WERI-Rb-1 (cell line): Measurements from ENCODE around the gene TAX1BP3.

ENCODE experiments used
- DNase-seq: peaks from one replicate; pipeline ENCODE4 v3.0.0-alpha.2; 2020
- H3K27ac ChIP-seq: fragments of 250-450 bp; sonication (Bioruptor Pico); 2 replicates; pipeline ENCODE4 v1.5.1; 2020; ENCODE audit warnings: mild to moderate bottlenecking, moderate library complexity
- H3K27me3 ChIP-seq: fragments of 250-450 bp; sonication (Bioruptor Pico); 2 replicates; pipeline ENCODE4 v1.5.1; 2021; ENCODE audit warnings: mild to moderate bottlenecking, low read depth, moderate library complexity; ENCODE audit not compliant: insufficient read depth, severe bottlenecking
- H3K36me3 ChIP-seq: fragments of 250-450 bp; sonication (Bioruptor Pico); 2 replicates; pipeline ENCODE4 v1.5.1; 2020; ENCODE audit warnings: mild to moderate bottlenecking, moderate library complexity
- H3K4me3 ChIP-seq: 2 replicates; pipeline ENCODE4 v1.5.1; 2011; ENCODE audit warnings: low read depth, mild to moderate bottlenecking, control low read depth, low read length
- H3K9me3 ChIP-seq: fragments of 250-450 bp; sonication (Bioruptor Pico); 2 replicates; pipeline ENCODE4 v1.5.1; 2021; ENCODE audit warnings: mild to moderate bottlenecking, moderate library complexity; ENCODE audit not compliant: severe bottlenecking
- TF ChIP-seq, protein P1 (sequence below): IDR thresholded peaks from 2 replicates; pipeline ENCODE4 v1.5.1; 2011; ENCODE audit warnings: low read depth, mild to moderate bottlenecking, control low read depth, inconsistent platforms, low read length

TAX1BP3 gene

DNA sequence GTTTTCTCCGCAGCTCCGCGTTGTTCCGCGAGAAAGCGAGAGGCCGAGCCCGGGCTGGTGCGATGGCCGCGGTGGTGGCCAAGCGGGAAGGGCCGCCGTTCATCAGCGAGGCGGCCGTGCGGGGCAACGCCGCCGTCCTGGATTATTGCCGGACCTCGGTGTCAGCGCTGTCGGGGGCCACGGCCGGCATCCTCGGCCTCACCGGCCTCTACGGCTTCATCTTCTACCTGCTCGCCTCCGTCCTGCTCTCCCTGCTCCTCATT, 638 bp upstream of the TAX1BP3 start:
- H3K9me3 ChIP-seq: no peaks in the 10 kb centered on the region
- DNase-seq: no peak
- H3K36me3 ChIP-seq: peaks cover 33% of the 10 kb centered on the region
- TF ChIP-seq, protein P1, sequence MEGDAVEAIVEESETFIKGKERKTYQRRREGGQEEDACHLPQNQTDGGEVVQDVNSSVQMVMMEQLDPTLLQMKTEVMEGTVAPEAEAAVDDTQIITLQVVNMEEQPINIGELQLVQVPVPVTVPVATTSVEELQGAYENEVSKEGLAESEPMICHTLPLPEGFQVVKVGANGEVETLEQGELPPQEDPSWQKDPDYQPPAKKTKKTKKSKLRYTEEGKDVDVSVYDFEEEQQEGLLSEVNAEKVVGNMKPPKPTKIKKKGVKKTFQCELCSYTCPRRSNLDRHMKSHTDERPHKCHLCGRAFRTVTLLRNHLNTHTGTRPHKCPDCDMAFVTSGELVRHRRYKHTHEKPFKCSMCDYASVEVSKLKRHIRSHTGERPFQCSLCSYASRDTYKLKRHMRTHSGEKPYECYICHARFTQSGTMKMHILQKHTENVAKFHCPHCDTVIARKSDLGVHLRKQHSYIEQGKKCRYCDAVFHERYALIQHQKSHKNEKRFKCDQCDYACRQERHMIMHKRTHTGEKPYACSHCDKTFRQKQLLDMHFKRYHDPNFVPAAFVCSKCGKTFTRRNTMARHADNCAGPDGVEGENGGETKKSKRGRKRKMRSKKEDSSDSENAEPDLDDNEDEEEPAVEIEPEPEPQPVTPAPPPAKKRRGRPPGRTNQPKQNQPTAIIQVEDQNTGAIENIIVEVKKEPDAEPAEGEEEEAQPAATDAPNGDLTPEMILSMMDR: no peak
- peak overlapping the region; percentile 80 for H3K4me3 ChIP-seq
- H3K27me3 ChIP-seq: no peaks in the 10 kb centered on the region
- peak overlapping the region; percentile 91 for H3K27ac ChIP-seq

DNA sequence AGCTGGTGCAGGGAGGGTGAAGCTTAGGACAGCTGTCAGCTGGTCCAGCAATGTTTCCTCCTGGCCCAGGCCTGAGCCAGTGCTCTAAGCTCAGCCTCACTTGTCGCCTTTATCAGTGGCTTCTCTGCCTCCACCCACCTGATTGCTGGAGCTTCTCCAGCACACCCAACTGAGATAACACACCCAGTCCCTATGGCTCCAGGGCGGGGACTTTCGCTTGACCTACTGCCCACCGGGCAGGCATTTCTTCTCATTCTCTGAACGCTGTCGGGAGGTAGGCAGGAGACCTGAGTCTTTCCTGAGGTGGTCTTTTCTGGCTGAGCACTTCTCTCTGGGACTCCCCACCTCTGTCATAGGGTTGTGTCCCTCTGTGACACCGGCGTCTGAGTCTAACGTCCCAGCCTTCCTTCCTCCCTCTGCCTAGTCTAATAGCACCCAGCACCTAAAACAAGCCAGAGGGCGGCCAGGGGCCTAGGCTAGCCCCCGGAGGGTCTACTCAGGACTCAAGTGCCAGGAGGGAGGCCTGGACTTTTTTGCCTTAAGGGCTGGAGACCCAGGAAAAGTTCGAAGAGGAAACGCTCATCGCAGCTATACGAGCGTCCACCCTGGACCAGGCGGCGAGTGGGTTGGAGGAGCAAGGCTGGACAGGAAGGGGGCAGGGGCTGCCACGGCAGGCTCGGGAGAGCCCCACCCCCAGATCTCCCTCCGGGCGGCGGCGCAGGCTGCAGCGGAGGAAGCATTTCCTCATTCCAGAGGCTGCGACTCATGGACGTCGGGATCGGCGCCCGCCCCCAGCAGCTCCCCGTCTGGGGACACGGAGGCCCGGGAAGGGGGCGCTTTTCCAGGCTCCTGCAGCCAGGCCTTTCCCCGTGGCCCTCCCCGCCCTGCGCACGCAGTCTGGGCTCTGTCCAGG, 756 bp downstream of the TAX1BP3 start:
- TF ChIP-seq, protein P1: no peak
- peak; percentile 76 for DNase-seq
- peak overlapping the region; percentile 96 for H3K27ac ChIP-seq
- no peaks in the 10 kb centered on the region for H3K9me3 ChIP-seq
- H3K4me3 ChIP-seq: peak overlapping the region; percentile 80
- H3K27me3 ChIP-seq: no peaks in the 10 kb centered on the region
- peaks cover 33% of the 10 kb centered on the region for H3K36me3 ChIP-seq

DNA sequence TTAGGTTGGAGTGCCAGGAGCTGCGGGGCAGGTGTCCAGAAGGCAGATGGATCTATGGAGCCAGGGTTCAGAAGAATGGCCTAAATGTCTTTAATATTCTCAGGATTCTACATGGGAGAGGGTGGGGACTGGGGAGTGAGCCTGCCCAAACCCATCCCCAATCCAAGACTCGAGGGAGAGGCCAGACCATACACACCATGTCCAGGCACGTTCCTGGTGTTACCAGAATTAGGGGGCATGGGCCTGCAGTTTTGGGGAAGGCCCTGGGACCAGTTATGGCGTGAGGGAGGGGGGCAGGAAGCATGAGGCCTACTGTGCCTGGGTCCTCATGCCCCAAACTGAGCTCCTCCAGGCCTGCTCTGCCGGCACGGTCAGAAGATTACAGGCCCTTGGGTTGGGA, 1.9 kb downstream of the TAX1BP3 start:
- TF ChIP-seq, protein P1: no peak
- Histone ChIP-seq H3K27ac (peak overlapping the region; percentile 96), H3K4me3 (no peak overlapping the region), H3K9me3 (no peaks in the 10 kb centered on the region), H3K36me3 (peaks cover 36% of the 10 kb centered on the region), H3K27me3 (no peaks in the 10 kb centered on the region)
- DNase-seq: no peak

DNA sequence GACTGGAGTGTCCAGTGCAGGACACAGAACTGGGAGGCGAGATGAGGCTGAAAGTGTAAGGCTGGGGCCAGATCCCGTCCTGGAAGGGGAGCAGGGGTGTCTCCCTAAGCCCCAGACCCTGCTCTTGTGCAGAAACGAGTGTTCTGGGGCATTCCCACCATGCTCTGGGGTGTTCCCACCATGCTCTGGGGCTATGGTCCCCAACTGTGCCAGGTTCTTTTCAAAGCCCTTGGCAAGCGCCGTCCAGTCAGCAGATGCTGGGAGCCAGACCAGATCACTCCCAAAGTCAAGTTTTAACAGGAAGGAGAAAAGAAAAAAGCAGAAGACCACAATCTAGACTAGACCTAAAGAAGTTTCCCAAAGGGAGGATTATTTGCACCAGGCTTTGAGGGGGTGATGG, 2.5 kb downstream of the TAX1BP3 start:
- Histone ChIP-seq H3K27ac (no peak overlapping the region; the same call in 1 of the 2 replicates), H3K9me3 (no peaks in the 10 kb centered on the region), H3K27me3 (no peaks in the 10 kb centered on the region), H3K36me3 (peaks cover 43% of the 10 kb centered on the region), H3K4me3 (no peak overlapping the region)
- DNase-seq: no peak
- TF ChIP-seq, protein P1: no peak

DNA sequence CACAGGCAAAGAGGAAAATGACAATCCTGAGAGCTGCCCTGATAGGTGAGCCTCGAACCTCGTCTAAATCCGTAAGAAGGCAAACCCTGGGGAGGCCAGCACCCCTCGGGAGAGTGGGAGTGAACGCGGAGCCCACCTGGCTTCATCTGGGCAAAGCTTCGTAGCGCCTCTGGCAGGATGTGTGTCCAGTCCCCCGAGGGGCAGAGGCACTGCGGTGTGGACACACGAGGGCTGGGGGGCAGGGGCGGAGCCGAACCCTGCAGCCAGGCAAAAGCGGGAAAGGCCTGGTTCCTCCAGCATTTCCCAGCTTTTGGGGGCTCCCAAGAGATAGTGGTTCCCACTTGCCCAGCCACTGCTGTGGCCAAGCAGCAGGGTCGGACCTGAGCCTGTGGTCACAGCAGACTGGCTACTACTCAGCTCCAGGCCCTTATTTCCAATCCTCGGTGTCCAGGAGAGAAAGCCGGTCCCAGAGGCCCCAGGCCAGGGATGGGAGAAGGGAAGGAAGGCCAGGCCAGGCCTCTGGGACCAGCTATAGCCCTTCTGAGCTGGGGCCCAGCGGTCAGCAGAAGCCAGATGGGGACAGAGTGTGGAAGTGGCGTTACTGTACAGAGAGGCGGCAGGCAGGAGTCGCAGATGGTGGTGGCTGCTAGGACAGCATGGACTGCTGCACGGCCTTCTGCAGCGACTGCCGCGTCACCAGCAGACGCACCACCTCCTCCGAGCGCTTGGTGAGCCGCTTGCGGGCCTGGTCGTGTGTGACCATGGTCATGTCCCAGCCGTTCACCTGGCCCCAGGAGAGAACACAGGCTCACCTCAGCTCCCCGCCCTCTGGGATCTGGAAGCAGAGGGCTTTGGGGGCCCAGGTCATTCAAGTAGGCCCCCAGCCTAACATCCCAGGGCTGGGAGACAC, 5.0 kb downstream of the TAX1BP3 start:
- H3K9me3 ChIP-seq: no peaks in the 10 kb centered on the region
- no peaks in the 10 kb centered on the region for H3K27me3 ChIP-seq
- H3K27ac ChIP-seq: peak overlapping the region; percentile 31; the same call in 1 of the 2 replicates
- peaks cover 35% of the 10 kb centered on the region for H3K36me3 ChIP-seq
- DNase-seq: peak; percentile 42
- TF ChIP-seq, protein P1: peak; percentile 18; the same call in 1 of the 2 replicates
- no peak overlapping the region for H3K4me3 ChIP-seq
